A673 (cell line): Measurements from ENCODE around the gene GTF2E1.

Experiments used
- CTCF ChIP-seq: fragments of 300-800, 200-600 bp; sonication (generic); conservative IDR thresholded peaks from 2 replicates; pipeline ENCODE4 v1.5.1; 2017; ENCODE audit warnings: low read depth, mild to moderate bottlenecking, antibody characterized with exemption, low read length, moderate library complexity, mixed read lengths
- EZH2 ChIP-seq: fragments of 200-600 bp; sonication (generic); IDR thresholded peaks from 2 replicates; pipeline ENCODE4 v1.6.1; 2017; ENCODE audit warnings: borderline replicate concordance, low read depth, mild to moderate bottlenecking, mixed read lengths, antibody characterized with exemption, low read length; ENCODE audit not compliant: poor library complexity, severe bottlenecking

DNA sequence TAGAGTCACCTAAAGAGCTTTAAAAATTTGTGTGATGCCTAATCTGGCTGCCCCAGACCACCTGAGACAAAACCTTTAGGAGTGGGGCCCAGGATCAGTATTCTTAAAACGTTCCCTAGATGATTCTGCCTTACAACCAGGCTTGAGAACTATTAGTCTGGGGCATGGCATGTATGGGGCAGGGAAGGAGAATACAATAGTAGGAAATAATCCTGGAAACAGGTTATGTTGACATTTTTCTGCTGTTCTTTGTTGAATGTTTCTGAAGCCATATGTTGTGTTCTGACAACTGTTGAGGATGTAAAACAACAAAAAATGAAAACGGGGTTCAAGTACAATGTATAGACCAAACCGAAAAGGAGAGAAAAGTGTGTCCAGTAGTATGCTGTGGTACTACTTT lies 2.9 kb downstream of the GTF2E1 start:
- TF ChIP-seq CTCF = no peak
- no peak for TF ChIP-seq EZH2
